ENCODE results near the gene PTPRE. TPM values are rescaled to one million over a fixed set of nuclear protein-coding genes. Genes with fewer than 3 reads are reported as not detected.
A peak's percentile ranks its signal among the peaks of the same experiment; 100 is the strongest.

The PTPRE gene
- total and polyA plus RNA-seq, 10 of the 15 experiments (the other 5 are each of a cell fraction or from before 2014, with no cell fraction given) = 2.9 to 7.6 (median 5.8) TPM

DNA sequence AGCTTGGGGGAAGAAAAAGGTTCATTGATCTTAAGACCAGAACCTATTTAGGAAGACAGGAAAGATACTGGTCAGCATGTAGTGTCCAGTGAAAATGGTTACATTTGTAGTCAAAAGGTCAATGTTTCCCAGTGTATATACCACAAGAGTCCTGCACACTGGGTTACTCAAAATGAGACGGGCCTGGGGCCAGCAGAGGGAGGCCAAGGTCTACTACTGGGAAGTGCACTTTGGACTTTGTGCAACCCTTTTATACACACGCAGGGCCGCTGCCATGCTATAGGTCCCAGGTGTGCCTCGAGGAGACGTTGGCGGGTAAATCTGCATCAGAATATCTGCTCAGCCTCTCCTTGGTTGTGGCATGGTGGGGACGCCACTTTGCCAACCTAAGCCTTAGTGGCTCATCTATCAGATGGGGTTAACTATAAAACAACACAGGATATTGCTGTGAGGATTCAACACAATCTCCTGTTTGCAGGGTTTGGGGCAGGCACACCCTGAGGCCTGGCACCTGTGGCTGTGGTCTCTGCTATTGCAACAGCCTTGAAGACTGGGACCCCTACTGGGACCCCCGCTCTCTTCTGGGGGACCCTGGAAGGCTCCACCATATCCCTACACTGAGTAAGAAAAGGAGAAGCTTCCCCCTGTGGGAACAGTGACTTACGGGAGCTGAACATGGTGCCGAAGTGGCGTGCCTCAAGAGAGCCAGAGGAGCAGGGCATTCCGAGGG, 33.9 kb upstream of the PTPRE start:
- H3K4me2 ChIP-seq (ENCODE audit: control insufficient read depth, insufficient read depth) = no peak overlapping the region
- peak; percentile 42 for ATAC-seq
- H3K27ac ChIP-seq (ENCODE audit: control insufficient read depth, insufficient read depth) = no peak overlapping the region
- WGBS (ENCODE audit: insufficient coverage, insufficient replicate concordance, low lambda C conversion rate, missing lambda C conversion rate) = 38% methylated on average over 12 of the region's 12 CpGs
- no TSS peak for BruUV-seq (replicated peaks)
- H3K4me1 ChIP-seq (ENCODE audit: control insufficient read depth, insufficient read depth, low read length) = no peaks in the 10 kb centered on the region
- CTCF ChIA-PET = no interaction called here
- intact Hi-C loops (cut with micrococcal nuclease; ENCODE audit: unreplicated experiment) = no loop called here
- no peaks in the 10 kb centered on the region for H3K36me3 ChIP-seq (ENCODE audit: control insufficient read depth in 2 of 2, insufficient read depth in 2 of 2, low read length in 1 of 2)
- no peak for TF ChIP-seq JUND (IDR thresholded peaks at IDR 0.05; ENCODE audit: low read depth, low read length)
- TF ChIP-seq, protein P1, sequence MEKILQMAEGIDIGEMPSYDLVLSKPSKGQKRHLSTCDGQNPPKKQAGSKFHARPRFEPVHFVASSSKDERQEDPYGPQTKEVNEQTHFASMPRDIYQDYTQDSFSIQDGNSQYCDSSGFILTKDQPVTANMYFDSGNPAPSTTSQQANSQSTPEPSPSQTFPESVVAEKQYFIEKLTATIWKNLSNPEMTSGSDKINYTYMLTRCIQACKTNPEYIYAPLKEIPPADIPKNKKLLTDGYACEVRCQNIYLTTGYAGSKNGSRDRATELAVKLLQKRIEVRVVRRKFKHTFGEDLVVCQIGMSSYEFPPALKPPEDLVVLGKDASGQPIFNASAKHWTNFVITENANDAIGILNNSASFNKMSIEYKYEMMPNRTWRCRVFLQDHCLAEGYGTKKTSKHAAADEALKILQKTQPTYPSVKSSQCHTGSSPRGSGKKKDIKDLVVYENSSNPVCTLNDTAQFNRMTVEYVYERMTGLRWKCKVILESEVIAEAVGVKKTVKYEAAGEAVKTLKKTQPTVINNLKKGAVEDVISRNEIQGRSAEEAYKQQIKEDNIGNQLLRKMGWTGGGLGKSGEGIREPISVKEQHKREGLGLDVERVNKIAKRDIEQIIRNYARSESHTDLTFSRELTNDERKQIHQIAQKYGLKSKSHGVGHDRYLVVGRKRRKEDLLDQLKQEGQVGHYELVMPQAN (conservative IDR thresholded peaks at IDR 0.05) = no peak
- TF ChIP-seq GATAD2B (conservative IDR thresholded peaks at IDR 0.05; ENCODE audit: low read depth) = no peak
- H3K9me3 ChIP-seq (replicated peaks; ENCODE audit: control insufficient read depth, insufficient read depth, low read length) = no peaks in the 10 kb centered on the region; the same call in 2 of the 3 replicates
- in situ Hi-C loops (cut with MboI) = no loop called here
- SMC1A ChIA-PET (ENCODE audit: uncharacterized antibody, unreplicated experiment) = no interaction called here
- no peaks in the 10 kb centered on the region for H3K79me2 ChIP-seq (ENCODE audit: control insufficient read depth, insufficient read depth, low read length)
- no peak overlapping the region for H3K4me3 ChIP-seq
- no peaks in the 10 kb centered on the region for H4K20me1 ChIP-seq (ENCODE audit: control insufficient read depth, insufficient read depth)
- RAD21 ChIA-PET (ENCODE audit: unreplicated experiment) = no interaction called here
- POLR2A ChIA-PET = no interaction called here
- no peak for FAIRE-seq
- H3K9ac ChIP-seq (ENCODE audit: control insufficient read depth, insufficient read depth, low read length) = no peak overlapping the region
- H2AFZ ChIP-seq (ENCODE audit: control insufficient read depth, low read depth, low read length) = no peak overlapping the region
- no peak for DNase-seq (ENCODE audit: low read depth, low spot score)
- H3K27me3 ChIP-seq (replicated peaks in 1 of 2; ENCODE audit: control insufficient read depth in 2 of 2, insufficient read depth in 2 of 2, low read length in 1 of 2) = no peaks in the 10 kb centered on the region; a peak in 1 of 4 replicates

DNA sequence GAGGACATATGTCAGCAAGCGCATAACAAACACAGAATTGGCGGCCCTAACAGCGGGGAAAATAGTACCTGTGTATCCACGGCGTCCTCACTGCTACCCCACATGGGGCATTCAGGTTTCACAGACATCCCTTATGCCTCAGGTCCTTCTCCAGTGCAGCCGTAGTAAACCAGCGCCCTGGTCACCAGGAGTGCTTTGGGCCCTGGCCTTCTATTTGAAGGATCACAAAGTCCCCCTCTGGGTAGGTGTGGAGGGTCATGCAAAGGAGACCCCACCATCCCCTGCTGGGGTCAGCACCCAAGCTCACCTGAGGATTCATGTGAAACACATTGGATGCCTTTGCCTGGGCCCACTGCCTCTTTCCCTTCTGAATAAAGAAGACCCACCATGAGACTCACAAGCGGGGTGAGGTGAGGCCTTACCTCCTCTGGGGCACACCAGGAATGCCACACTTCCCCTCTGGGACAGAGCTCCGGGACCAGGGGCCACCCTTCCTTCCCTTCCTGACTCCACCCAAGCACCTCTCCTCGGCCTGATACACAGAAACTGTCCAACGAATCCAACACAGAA, 32.9 kb upstream of the PTPRE start:
- Histone ChIP-seq H3K27me3 (replicated peaks in 1 of 2; ENCODE audit: control insufficient read depth in 2 of 2, insufficient read depth in 2 of 2, low read length in 1 of 2) (no peaks in the 10 kb centered on the region; a peak in 1 of 4 replicates), H3K9me3 (replicated peaks; ENCODE audit: control insufficient read depth, insufficient read depth, low read length) (no peaks in the 10 kb centered on the region), H3K4me3 (no peak overlapping the region), H3K36me3 (ENCODE audit: control insufficient read depth in 2 of 2, insufficient read depth in 2 of 2, low read length in 1 of 2) (no peaks in the 10 kb centered on the region), H3K4me1 (ENCODE audit: control insufficient read depth, insufficient read depth, low read length) (no peaks in the 10 kb centered on the region), H2AFZ (ENCODE audit: control insufficient read depth, low read depth, low read length) (no peak overlapping the region), H3K27ac (ENCODE audit: control insufficient read depth, insufficient read depth) (no peak overlapping the region), H3K9ac (ENCODE audit: control insufficient read depth, insufficient read depth, low read length) (no peak overlapping the region), H4K20me1 (ENCODE audit: control insufficient read depth, insufficient read depth) (no peaks in the 10 kb centered on the region), H3K79me2 (ENCODE audit: control insufficient read depth, insufficient read depth, low read length) (no peaks in the 10 kb centered on the region), H3K4me2 (ENCODE audit: control insufficient read depth, insufficient read depth) (no peak overlapping the region)
- FAIRE-seq (no peak), DNase-seq (ENCODE audit: low read depth, low spot score) (no peak), ATAC-seq (no peak)
- RAD21 ChIA-PET (ENCODE audit: unreplicated experiment) = no interaction called here
- intact Hi-C loops (cut with micrococcal nuclease; ENCODE audit: unreplicated experiment) (no loop called here), in situ Hi-C loops (cut with MboI) (no loop called here)
- SMC1A ChIA-PET (ENCODE audit: uncharacterized antibody, unreplicated experiment) = no interaction called here
- no TSS peak for BruUV-seq (replicated peaks)
- POLR2A ChIA-PET = no interaction called here
- WGBS (ENCODE audit: insufficient coverage, insufficient replicate concordance, low lambda C conversion rate, missing lambda C conversion rate) = 29% methylated on average over 10 of the region's 11 CpGs
- CTCF ChIA-PET = no interaction called here
- TF ChIP-seq BCL11A (IDR thresholded peaks at IDR 0.05; ENCODE audit: low read depth, low read length) (no peak), FOXK2 (IDR thresholded peaks at IDR 0.05) (no peak), CREM (IDR thresholded peaks at IDR 0.05; ENCODE audit: low read depth) (no peak), HDAC6 (IDR thresholded peaks at IDR 0.05; ENCODE audit: unreplicated experiment) (no peak), NRF1 (conservative IDR thresholded peaks at IDR 0.05; ENCODE audit: low read depth, low read length) (no peak), CBX5 (IDR thresholded peaks at IDR 0.05; ENCODE audit: low read depth) (no peak)
- TF ChIP-seq, protein P2, sequence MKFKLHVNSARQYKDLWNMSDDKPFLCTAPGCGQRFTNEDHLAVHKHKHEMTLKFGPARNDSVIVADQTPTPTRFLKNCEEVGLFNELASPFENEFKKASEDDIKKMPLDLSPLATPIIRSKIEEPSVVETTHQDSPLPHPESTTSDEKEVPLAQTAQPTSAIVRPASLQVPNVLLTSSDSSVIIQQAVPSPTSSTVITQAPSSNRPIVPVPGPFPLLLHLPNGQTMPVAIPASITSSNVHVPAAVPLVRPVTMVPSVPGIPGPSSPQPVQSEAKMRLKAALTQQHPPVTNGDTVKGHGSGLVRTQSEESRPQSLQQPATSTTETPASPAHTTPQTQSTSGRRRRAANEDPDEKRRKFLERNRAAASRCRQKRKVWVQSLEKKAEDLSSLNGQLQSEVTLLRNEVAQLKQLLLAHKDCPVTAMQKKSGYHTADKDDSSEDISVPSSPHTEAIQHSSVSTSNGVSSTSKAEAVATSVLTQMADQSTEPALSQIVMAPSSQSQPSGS (IDR thresholded peaks at IDR 0.05; ENCODE audit: low read length) = no peak
- TF ChIP-seq, protein P3, sequence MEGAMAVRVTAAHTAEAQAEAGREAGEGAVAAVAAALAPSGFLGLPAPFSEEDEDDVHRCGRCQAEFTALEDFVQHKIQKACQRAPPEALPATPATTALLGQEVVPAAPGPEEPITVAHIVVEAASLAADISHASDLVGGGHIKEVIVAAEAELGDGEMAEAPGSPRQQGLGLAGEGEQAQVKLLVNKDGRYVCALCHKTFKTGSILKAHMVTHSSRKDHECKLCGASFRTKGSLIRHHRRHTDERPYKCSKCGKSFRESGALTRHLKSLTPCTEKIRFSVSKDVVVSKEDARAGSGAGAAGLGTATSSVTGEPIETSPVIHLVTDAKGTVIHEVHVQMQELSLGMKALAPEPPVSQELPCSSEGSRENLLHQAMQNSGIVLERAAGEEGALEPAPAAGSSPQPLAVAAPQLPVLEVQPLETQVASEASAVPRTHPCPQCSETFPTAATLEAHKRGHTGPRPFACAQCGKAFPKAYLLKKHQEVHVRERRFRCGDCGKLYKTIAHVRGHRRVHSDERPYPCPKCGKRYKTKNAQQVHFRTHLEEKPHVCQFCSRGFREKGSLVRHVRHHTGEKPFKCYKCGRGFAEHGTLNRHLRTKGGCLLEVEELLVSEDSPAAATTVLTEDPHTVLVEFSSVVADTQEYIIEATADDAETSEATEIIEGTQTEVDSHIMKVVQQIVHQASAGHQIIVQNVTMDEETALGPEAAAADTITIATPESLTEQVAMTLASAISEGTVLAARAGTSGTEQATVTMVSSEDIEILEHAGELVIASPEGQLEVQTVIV (IDR thresholded peaks at IDR 0.05; ENCODE audit: borderline replicate concordance, partially characterized antibody) = no peak
